Mesendoderm (in vitro differentiated cells): ENCODE measurements around the gene SYNCRIP. TPM values are rescaled to one million over a fixed set of nuclear protein-coding genes. Genes with fewer than 3 reads are reported as not detected.

ENCODE experiments used
- small RNA-seq: library from polyadenylated mRNA; stranded (forward); fragments of <200 nt; extraction: miRNeasy Mini kit (QIAGEN cat#:217004); gene quantifications from one replicate; pipeline ENCODE3, GENCODE V24; 2013; ENCODE audit not compliant: insufficient read depth

The SYNCRIP gene

Small RNAs within 50 kb of the gene (small RNA-seq; reads per million reads assigned to genes)
- gene SNORD50B: not detected
